ENCODE data around the gene SYCE1L.
"Not testable (repeated sequence)": the region's sequence is repeated elsewhere in the genome, so short reads cannot be mapped to it uniquely, and the experiment has no call there.

SYCE1L gene

GRCh38 chr16:77199211-77199610, at the start of gene SYCE1L:
Gene SYCE1L, plus strand, starts transcription at chr16:77199408. Its CDS starts 44 bp downstream, at chr16:77199452.
- no peak for FAIRE-seq

- FAIRE-seq: no peak
Measured at GRCh38 chr16:77157346-77158058, 41.7 kb upstream of the SYCE1L start.

GRCh38 chr16:77158293-77158692, 40.9 kb upstream of the SYCE1L start:
- FAIRE-seq: no peak

GRCh38 chr16:77165006-77165405, 34.2 kb upstream of the SYCE1L start:
- FAIRE-seq: no peak

GRCh38 chr16:77165536-77166236, 33.5 kb upstream of the SYCE1L start:
- not testable (repeated sequence) for FAIRE-seq

- FAIRE-seq: no peak
Measured at GRCh38 chr16:77166726-77167125, 32.5 kb upstream of the SYCE1L start.

- FAIRE-seq: no peak
Measured at GRCh38 chr16:77168901-77169300, 30.3 kb upstream of the SYCE1L start.

- no peak for FAIRE-seq
Measured at GRCh38 chr16:77169650-77170236, 29.5 kb upstream of the SYCE1L start.

GRCh38 chr16:77170805-77171204, 28.4 kb upstream of the SYCE1L start:
- no peak for FAIRE-seq

- no peak for FAIRE-seq
Measured at GRCh38 chr16:77171745-77172635, 27.2 kb upstream of the SYCE1L start.

GRCh38 chr16:77172951-77173350, 26.3 kb upstream of the SYCE1L start:
- no peak for FAIRE-seq

- FAIRE-seq: no peak
Measured at GRCh38 chr16:77183137-77183536, 16.1 kb upstream of the SYCE1L start.

GRCh38 chr16:77186298-77186697, 12.9 kb upstream of the SYCE1L start:
- peak; percentile 72 for FAIRE-seq

- FAIRE-seq: no peak
Measured at GRCh38 chr16:77190190-77190477, 9.1 kb upstream of the SYCE1L start.

GRCh38 chr16:77190478-77191258, 8.5 kb upstream of the SYCE1L start, which contains the start of gene MON1B:
Gene MON1B, plus strand, starts transcription at chr16:77191190. Its CDS starts 296 bp downstream, at chr16:77191486.
- peak; percentile 99 for FAIRE-seq

- no peak for FAIRE-seq
Measured at GRCh38 chr16:77191259-77191969, 7.8 kb upstream of the SYCE1L start.

GRCh38 chr16:77193377-77193776, 5.8 kb upstream of the SYCE1L start:
- FAIRE-seq: no peak

- FAIRE-seq: no peak
Measured at GRCh38 chr16:77194295-77195231, 4.6 kb upstream of the SYCE1L start.

- no peak for FAIRE-seq
Measured at GRCh38 chr16:77195411-77195810, 3.8 kb upstream of the SYCE1L start.

GRCh38 chr16:77197747-77198146, 1.5 kb upstream of the SYCE1L start:
- FAIRE-seq: no peak
